ELR (cell line): ENCODE data around the gene ANKRD33B.
"Not testable (repeated sequence)": the region's sequence is repeated elsewhere in the genome, so short reads cannot be mapped to it uniquely, and the experiment has no call there.

ENCODE experiments used
- DNase-seq: peaks from one replicate; pipeline ENCODE4 v3.0.0-alpha.2; 2015; ENCODE audit warnings: low read depth

Gene ANKRD33B

DNA sequence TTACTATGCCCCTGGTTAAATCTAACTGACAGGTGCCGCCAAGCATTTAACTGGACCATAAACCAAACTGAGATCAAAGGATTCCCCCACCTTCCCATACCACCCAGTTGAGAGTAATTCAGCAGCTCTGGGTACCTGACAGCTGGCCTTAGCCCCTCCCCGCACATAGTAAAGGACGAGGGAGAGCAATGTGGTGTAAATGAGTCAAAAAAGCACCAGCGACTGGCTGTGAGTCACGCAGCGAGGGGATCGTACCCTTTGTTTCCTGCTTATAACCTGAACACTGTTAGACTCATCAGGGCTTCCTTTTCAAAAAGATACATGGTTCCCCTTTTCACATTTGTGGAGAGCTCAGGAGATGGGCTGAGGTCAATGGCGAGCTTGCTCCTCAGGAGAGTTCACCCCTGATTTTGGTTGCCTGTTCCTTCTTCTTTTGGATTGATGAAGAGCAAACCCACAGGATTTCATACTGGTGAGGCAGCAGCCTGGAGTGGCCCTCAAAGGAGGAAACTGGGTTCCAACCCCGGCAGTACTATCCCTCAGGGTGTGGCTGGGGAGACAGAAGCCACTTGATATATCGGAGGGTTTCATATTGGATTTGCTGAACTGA is 71.5 kb downstream of the ANKRD33B start:
- DNase-seq, result peak; percentile 91

DNA sequence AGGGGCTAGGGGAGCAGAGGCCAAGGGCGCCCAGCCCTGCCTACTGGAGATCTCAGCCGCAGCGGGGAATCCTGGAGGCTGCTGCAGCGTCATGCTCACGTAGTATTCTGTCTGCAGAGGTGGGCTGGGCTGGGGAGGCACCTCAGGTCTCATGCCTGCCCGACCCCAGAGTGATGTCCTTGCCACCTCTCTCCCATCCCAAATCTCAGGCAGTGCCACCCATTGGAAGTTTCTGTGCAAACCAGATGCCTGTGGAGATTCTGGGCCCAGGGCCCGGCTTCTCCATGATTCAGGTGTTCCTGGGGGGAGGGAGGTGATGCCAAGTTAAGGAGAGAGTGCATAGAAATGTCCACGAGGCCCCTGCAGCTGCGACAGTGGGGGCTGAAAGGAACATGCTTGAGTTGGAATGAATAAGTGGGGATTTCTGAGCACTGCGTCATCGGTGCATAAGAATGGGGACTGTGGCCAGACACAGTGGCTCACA is 72.0 kb downstream of the ANKRD33B start:
- DNase-seq, result no peak

DNA sequence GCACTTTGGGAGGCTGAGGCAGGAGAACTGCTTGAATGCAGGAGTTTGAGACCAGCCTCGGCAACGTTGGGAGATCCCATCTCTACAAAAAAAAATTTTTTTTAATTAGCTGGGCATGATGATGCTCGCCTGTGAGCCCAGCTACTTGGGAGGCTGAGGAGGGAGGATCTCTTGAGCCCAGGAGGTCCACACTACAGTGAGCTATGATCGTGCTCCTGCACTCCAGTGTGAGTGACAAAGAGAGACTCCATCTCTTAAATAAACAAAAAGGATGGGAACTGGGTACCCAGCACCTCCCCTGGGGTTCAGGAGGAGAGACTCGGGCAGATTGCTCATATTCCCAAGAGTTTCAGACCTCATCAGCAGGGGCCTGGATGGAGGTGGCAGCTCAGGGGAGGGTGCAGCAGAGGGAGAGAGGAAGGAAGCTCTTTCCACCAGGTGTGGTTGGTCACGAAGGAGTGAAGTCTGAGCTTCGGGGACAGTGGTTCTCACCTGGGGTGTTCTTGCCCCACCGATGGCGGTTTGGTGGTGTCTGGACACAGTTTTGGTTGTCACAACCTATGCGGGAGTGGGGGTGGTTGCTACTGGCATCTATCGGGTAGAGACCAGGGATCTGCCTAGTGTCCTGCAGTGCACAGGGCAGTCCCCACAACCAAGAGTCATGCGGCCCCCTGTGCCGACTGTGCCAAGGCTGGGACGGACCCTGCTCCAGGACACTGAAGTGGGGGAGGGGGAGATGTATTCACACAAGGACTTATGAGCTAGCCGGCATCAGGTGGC is 72.7 kb downstream of the ANKRD33B start:
- no peak for DNase-seq

DNA sequence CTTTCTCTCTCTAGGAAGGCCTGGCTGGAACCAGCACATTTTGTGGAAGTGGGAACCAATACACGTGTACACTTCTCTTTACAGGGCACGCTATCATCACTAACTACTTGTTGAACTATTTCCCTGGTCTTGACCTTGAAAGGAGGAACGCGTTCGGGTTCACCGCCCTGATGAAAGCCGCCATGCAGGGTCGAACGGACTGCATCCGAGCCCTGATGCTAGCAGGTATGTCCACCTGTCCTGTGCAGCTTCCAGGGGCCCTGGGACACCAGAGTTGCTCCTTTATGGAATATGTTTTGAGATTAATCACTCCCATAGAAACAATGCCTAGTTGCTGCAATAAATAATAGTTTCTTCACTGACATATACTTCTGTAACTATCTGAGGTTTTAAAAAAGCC is 74.1 kb downstream of the ANKRD33B start:
- no peak for DNase-seq

DNA sequence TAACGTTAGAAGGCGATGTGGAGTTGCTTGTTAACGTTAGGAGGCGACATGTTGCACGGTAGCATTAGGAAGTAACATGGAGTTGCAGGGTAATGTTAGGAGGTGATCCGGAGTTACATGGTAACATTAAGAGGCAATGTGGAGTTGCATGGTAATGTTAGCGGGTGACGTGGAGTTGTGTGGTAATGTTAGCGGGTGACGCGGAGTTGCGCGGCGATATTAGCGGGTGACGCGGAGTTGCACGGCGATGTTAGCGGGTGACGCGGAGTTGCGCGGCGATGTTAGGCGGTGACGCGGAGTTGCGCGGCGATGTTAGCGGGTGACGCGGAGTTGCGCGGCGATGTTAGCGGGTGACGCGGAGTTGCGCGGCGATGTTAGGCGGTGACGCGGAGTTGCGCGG is 74.9 kb downstream of the ANKRD33B start:
- DNase-seq, result not testable (repeated sequence)

DNA sequence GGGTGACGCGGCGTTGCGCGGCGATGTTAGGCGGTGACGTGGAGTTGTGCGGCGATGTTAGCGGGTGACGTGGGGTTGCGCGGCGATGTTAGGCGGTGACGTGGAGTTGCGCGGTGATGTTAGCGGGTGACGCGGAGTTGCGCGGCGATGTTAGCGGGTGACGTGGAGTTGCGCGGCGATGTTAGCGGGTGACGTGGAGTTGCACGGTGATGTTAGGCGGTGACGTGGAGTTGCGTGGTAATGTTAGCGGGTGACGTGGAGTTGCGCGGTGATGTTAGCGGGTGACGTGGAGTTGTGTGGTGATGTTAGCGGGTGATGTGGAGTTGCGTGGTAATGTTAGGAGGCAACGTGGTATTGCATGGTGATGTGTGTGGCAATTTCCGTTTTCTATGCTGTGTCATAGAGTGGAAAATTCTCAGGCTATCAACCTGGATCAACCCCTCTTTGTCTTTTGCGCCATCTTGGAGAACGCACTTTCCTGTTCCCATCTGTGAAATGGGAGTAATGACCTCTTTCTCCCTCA is 76.0 kb downstream of the ANKRD33B start:
- no peak for DNase-seq

DNA sequence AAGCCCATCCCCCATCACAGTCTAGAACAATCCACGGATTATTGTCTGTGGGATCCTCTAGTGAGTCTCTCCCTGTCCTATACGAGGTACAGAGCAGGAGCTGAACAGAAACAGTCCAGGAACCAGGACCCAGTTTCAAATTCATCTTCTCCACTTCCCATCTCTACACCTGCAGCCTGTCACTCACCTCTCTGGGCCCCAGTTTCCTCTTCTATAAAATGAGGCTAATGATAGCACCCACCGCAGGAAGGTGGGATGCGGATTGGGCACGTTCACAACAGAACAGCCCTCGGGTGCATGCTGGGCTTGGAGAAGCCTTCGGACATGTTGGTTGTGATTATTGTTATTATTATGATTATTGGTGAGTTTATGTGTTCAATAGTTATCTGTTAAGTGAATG is 78.5 kb downstream of the ANKRD33B start:
- no peak for DNase-seq

DNA sequence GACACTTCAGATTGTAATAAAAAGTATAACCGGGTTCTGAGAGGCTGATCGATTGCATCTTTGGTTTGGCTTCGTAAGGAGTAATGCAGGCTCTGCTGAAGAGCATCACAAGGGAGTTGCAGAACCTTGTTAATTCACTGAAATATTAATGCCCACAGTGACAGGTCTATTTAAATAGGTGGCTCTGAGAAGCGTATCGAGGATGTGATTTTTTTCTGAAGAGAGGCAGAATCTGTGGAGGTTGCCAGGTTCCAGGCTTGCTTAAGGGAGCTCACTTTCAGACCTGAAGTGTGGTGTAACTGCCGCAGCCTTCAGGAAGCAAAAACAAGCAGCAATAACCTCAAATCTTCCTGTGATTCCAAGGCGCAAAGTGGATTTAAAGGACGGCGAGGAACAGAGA is 80.3 kb downstream of the ANKRD33B start:
- DNase-seq, result no peak

DNA sequence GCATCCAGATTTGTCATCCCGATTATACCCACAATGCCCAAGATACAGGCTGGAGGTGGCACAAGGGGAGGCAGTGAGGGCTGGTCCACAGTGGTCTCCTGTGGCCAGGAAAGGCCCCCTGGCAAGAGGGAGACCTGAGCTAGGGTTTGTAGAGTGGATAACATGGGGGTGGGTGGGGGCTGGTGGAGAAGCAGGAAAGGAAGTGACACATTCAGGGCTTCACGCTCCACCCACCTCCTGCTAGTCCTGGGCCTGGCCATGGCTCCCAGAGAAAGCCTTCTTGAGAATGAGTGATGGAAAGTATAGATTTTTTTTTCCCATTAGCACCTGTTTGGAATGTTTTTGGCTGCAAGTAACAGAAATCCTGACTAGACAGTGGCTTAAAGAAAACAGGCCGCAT is 81.3 kb downstream of the ANKRD33B start:
- DNase-seq, result peak; percentile 28

DNA sequence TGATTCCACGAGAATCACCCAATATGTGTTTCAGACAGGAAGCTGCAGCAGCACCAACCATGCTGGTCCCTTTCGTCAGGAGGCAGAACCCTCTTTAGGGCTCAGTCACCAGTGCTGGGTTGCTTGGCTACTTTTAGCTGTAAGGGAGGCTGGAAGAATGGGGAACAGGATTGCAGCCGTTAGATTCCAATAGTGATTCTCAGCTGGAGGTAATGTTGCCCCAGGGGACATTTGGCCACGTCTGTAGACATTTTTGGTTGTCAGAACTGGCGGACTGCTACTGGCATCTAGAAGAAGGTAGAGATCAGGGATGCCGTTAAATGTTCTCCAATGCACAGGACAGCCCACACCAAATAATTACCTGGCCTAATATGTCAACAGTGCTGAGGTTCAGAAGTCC is 81.8 kb downstream of the ANKRD33B start:
- no peak for DNase-seq

DNA sequence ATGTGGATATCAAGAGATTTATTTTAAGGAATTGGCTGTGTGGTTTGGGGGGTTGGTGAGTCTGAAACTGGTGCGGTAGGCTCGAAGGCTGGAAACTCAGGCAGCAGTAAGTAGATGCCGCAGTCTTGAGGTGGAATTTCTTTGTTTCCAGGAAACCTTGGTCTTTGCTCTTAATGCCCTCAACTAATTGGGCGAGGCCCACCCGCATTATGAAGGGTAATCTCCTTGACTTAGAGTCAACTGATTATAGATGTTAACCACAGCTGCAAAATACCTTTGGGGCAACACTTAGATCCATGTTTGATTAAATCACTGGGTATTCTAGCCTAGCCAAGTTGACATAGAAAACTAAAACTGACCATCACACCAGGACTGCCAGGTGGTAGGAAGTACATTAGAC is 83.8 kb downstream of the ANKRD33B start:
- no peak for DNase-seq

DNA sequence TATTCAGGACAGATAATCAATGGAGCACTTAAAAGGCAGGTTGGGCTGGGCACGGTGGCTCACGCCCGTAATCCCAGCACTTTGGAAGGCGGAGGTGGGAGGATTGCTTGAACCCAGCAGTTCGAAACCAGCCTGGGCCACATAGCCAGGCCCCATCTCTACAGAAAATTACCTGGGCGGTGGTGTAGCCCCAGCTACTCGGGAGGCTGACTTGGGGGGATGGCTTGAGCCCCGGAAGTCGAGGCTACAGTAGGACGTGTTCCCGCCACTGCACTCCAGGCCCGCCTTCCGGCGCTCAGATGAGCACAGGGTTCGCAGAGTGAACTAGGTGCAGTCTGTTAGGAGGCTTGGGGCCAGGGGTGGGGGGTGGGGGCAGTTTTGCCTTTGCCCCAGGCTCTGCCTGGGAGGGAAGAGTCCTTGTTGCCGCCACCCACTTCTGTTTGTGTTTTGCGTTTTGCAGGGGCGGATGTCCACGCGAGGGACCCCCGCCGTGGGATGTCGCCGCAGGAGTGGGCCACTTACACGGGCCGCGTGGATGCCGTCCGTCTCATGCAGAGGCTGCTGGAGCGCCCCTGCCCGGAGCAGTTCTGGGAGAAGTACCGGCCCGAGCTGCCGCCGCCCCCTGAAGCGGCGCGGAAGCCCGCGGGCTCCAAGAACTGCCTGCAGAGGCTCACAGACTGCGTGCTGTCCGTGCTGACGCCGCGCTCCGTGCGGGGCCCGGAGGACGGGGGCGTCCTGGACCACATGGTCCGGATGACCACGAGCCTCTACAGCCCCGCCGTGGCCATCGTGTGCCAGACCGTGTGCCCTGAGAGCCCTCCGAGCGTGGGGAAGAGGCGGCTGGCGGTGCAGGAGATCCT is 85.2 kb downstream of the ANKRD33B start:
- DNase-seq, result no peak

DNA sequence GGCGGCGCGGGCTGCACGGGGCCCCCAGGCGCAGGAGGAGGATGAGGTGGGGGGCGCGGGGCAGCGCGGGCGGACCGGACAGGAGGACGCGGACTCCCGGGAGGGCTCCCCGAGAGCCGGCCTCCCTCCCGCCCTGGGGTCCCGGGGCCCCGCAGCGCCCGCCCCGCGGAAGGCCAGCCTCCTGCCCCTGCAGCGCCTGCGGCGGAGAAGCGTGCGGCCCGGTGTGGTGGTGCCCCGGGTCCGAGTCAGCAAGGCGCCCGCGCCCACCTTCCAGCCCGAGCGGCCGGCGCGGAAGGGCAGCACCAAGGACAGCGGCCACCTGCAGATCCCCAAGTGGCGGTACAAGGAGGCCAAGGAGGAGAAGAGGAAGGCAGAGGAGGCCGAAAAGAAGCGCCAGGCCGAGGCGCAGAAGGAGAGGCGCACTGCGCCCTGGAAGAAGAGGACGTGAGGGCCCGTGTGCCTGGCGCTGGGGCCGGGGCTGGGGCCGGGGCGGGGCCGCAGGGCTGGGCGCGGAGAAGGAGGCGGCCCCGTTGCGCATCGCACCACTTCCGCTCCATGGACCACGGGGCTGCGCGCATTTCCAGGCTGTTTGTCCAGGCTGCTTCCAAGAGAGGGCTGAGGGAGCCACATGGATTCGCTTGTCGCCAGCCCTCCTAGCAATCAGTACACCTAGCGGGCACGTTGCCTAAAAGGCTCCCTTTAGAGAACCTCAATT is 86.0 kb downstream of the ANKRD33B start:
- no peak for DNase-seq

DNA sequence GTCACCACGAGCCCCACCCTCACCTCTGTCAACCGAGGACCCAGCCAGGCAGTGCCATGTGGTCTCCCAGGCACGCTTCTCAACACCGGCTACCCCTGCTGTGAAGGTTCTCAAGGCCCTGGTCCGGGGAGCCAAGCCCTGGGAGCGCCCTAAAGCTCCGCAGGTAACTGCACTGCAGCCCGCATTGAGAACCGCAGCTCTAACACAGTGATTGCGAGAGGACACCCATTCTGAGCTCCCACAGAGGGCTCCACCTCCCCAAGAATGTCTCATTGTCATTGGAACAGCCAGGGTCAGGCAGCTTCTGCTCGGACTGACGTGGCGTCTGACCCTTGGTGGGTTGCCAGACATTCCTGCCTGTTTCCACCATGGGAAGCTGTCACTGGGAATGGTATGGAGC is 88.3 kb downstream of the ANKRD33B start:
- DNase-seq, result peak; percentile 26

DNA sequence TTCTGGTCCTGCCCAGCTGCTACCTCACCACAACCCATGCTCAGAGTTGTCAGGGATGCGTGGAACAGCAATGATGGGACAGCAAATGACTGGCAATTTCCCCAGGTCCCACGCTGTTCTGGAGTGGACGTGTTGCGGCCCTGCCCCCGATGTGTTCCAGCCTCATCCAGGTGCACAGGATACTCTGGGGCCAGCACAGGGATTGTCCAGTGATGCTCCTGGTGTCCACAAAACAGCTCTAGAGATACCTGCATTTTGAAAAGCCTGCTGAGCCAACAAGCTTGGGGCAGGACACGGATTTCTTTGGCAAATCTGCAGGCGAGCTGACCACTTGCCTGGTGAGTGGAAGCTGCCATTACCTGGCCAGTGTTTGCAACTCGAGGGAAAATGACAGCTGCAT is 88.7 kb downstream of the ANKRD33B start:
- DNase-seq, result no peak

DNA sequence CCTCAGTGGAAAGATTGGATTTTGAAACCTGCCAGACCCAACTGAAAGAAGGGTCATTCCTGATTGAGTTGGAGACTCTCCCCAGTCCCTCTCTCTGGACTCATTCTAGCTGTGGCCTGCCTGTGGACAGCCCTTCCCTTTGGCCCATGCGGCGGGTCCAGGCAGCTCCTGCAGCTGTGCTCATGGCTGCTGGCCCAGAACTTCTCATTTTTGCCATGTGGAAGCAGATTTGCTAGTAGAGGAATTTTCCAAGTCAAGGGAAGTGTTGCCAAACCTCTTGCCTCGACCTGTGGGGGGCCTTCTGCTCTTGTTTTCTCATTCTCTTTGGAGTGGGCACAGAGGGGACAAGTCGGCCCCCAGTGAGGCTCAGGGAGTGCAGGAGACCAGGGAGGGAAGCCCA is 89.2 kb downstream of the ANKRD33B start:
- DNase-seq, result no peak

DNA sequence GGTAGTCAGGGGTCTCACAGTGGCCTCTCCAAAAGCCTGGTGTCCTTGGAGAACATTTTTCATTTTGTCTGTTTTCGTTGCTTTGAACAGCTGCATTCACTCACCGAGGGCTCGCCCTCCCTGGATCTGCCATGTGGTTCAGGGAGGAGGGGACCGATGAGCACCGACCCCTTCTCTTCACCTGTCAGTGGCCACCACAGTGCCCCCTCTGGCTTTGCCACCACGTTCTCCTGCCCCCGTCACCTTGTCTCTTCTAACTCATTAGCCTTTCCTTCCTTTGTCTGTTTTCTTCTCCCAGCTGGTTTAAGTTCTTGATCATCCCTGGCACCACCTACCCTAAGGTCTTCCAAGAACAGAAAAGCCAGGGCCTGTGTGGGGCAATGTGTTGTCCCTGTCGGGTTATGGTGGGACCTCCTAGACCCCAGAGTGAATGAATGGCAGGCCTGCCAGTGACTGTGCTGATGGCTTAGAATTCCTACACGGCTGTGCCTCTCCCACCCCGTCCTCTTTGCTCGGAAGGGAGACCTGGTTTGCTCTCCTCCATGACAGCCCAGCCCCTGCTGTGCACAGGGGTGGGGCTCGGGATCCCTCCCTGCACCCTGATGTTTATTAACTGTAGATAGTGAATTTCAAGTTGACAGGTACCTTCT is 90.0 kb downstream of the ANKRD33B start:
- DNase-seq, result no peak

DNA sequence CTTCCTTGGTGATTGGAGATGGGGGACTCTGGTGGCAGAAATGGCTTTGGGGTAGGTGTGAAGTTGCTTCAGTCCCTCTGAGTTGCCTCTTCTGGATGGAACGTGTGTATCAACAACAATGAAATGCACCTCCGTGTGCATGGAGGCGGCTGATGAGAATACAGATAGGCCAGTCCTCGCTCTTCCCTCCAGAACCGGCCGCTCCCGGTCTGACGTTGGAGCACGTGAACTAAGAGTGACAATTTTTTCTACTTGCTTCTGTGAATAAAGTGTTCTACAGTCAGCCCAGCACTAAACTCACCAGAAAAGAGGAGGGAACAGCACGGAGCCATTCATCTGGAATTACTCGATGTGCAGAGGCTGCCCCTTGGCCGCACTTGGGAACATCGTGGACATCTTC is 90.7 kb downstream of the ANKRD33B start:
- DNase-seq, result no peak

DNA sequence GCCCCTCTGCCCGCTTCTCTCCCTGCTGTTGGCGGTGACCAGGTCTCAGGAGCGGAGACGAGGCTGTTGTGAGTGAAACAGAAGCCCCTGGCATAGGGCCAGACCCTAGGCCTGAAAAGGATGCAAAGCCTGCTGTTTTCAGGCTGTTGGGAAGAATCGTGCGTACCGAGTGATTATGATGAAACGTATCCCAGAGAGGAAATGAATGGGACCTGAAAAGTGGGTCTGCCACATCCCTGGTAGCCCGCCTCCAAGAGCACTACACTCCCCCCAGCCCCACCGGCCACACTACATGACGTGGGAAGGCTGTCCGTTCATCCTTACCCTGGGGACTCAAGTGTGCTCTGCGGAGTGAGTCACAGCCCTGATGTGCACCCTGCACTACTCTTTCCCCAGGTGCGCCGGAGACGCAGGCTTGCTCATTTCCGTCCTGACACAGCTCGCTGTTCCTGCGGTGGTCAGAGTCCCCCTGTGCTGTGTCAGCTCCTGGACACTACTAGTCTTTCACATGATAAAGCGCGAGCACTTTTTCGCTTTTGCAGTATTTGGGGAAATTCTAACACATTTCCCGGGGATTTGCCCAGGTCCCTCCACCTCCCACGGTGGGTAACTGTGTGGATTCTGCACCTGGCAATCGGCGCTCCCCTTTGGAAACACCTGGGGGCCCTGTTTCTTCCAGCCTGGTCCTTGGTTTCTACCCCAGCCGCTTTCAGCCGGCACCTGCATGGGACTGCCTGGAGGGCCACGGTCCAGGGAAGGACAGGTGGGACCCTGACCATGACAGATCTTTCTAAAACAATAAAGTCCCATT is 91.5 kb downstream of the ANKRD33B start:
- DNase-seq, result no peak

DNA sequence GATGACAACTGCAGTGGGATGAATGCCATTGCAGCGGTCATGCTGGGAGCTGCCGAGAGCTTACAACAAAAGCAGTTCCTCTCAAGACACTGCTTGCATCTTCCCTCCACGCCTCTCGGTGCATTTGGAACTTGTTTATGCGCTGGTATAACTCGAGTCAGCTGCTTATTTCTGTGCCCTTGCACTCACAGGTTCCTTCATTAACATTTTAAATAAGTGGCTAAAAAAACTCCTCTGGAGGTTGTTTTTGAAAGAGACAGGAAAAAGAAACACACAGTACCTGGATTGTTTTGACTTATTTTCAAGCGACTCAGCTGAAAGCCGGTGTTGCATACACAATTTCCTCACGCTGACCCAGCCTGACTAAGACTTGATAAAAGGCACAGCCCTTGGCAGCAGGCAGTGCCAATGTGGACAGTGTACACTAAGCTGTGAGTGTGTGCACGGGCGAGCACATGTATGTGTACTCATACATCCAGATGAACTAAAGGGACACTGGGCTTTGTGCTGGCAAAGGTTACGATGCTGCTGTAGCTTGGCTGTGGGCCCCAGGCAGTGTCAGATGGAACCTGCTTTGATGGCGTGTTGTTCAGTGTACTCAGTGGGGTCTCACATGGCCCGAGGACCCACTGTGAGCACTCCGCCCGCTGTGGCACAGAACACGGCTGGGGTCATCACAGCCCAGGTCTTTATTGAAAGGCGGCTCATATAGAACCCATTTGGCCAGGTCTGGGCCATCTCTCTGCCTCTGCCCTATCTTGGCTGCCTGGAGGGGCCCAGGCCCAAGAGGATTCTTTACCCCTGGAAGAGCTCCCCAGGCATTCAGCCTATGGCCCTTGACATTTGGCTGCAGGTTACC is 92.3 kb downstream of the ANKRD33B start:
- DNase-seq, result no peak
